NK-92 treated with Interleukin-12 subunit alpha and Interleukin-12 subunit beta, amount 100 ng/mL, for 24 hours (cell line): ENCODE data around the gene CHMP4A.

Experiments
- DNase-seq: peaks from one replicate; lab custom pipeline; 2025; lab: John Stamatoyannopoulos, UW

Gene CHMP4A

DNA sequence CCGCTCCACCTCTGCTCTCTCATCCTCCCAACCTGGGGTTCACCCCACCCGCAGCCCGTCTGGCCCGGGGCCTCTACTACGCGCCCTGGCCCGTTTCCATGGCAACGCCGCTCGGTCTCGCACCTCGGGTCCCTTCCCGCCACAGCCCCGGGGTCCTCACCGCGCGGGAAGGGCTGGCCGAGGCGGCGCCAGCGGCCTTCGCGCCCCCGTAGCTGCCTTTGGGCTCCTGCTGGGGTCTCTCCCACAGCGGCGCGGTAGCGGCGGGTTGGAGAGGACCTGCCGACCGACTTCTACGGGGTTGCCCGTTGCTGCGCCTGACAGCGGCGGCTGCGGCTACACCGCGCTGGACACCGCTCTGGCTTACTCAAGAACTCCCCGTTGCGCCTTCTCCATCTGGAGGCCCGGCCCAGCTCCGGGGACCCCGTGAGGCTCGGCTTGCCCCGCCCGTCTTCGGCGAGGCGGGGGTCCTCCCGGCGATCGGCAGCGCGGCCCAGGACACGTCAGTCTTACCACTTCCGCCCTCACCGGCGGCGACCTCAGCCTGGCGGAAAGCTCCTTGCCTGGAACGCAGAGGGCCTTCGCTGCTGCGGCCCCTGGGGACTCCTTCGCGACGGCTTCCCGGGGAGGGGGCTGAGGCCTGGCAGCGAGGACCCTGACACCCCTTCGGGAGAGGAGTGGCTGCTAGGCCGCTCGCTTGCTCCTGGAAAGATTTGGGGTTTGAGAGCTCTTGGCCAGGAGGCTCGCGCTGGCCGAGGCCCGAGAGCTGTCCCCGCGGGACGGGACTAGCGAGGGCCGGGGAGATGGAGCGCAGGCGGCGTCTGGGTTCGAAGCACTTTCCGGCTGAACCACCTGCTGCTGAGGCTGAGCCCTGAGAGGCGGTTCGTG lies 17.9 kb downstream of the CHMP4A start, which contains the start of gene TM9SF1:
Gene TM9SF1 (minus strand): TSS at position 256 of the 885 bp plus-strand sequence. CDS start 422 bp downstream, outside the sequence.
- peak; percentile 86 for DNase-seq

- no peak for DNase-seq
Measured at GRCh38 chr14:24194873-24195185, 18.5 kb downstream of the CHMP4A start.

DNA sequence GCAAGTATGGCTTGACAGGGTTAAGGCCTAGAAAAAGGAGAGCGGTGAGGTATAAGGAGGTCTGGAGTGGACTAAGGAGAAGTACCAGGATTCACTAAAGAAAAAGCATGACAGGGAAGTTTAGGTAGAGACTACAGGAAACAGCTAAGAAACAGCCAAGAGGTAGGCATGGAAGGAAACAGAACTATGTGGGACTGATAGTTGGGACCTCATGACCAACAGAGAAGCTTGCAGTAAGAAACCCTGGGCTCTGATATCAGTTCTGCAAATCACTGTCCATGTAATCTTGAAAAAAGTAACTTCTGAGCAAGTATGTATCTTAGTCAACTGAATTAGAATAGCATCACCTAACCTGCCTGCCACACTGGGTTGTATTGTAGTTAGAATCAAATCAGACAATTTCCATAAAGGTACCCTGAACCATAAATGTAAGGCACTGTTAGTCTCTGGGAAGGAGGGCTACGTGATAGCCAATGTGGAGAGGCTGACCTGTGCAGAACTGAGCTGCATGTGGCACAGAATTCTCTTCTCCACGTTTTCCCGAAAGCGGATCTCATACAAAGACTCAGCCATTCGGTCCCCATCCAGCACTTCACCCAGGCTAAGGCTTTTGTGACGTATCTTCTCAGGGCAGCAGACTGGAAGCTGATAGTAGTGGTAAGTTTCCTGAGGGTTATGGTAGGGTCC lies 19.0 kb downstream of the CHMP4A start:
- DNase-seq, result no peak

- DNase-seq, result no peak
Measured at GRCh38 chr14:24192933-24193332, 20.4 kb downstream of the CHMP4A start.

- DNase-seq, result no peak
Measured at GRCh38 chr14:24190416-24190815, 22.9 kb downstream of the CHMP4A start.

- DNase-seq, result no peak
Measured at GRCh38 chr14:24189460-24189859, 23.8 kb downstream of the CHMP4A start.

DNA sequence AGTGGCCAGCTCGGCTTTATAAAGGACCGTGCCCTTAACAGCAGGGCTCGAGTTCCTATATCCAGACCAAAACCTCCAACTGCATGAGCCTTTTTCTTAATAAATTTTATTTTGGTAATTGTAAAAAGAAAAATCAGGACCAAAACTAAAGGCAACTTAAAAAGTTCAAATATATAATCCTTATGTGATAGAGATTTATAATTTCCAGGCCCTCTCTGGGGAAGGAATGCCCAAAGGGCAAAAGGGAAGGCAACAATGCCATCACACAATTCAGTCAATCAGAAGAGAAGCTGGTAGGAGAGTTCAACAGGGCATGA lies 24.3 kb downstream of the CHMP4A start:
- no peak for DNase-seq

DNA sequence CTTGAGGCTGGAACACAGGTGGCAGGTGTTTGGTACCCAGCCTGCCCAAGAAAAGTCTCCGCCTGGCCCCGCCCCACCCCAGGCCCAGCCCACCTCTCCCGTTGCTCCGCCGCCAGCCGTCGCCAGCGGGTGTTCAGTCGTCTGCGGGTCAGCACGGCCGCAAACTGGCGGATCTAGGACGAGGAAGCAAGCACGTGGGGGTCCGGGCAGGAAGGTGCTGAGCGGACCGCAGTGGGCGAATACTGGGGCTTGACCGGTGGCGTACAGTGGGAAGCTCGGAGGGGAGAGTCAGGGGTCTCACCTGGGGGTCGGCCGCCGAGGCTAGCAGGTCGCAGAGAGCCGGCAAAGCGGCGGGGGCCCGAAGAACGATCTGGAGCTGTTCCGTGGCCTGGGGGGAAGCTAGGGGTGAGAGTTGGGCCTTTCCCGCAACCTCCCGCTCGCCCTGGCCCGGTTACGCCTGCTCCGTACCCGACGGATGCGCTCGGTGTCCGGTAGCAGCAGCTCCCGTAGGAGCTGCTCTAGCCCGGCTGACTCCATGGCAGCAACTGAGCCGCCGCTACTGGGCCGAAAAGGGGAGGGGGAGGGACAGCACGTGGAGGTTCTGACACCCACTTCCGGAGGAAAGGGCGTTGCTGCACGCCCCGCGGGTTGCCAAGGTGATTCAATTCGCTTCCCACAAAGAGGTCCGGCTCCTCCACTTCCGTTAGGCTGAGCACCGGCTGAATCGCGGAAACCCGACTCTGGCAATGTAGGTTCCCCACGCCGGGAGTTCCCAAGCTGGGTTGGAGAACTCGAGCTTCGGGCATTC lies 24.8 kb downstream of the CHMP4A start, which contains the start of gene IPO4:
Gene IPO4 (minus strand): TSS at position 566 of the 808 bp plus-strand sequence. CDS start 29 bp downstream, at position 537.
- DNase-seq, result peak; percentile 95

GRCh38 chr14:24187539-24187915 lies 25.8 kb downstream of the CHMP4A start:
- no peak for DNase-seq

GRCh38 chr14:24186831-24187538 lies 26.3 kb downstream of the CHMP4A start:
- DNase-seq, result no peak

- no peak for DNase-seq
Measured at GRCh38 chr14:24185741-24186140, 27.5 kb downstream of the CHMP4A start.

GRCh38 chr14:24185026-24185425 lies 28.3 kb downstream of the CHMP4A start:
- no peak for DNase-seq

GRCh38 chr14:24184104-24184970 lies 29.0 kb downstream of the CHMP4A start:
- DNase-seq, result no peak

DNA sequence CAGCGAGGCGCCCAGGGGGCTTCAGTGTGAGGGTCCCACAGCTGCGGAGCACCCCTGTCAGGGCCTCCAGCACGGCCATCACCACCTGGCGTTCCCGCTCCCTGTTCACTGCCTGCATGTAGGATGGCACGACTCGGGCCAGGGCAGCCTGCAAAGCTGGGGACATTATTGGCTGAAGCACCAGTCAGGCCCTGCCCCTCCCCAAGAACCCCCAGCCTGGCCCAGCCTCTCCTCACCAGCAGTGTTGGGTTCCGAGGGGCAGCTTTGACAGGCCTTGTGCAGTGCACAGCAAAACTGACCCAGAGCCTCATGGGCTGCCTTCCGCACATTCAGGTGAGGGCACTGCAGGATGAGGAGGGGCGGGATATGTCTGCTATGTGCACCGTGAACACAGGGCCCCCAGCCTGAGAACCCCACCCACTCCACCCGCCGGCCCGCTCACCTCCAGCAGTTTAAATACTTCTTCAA lies 30.2 kb downstream of the CHMP4A start:
- no peak for DNase-seq

DNA sequence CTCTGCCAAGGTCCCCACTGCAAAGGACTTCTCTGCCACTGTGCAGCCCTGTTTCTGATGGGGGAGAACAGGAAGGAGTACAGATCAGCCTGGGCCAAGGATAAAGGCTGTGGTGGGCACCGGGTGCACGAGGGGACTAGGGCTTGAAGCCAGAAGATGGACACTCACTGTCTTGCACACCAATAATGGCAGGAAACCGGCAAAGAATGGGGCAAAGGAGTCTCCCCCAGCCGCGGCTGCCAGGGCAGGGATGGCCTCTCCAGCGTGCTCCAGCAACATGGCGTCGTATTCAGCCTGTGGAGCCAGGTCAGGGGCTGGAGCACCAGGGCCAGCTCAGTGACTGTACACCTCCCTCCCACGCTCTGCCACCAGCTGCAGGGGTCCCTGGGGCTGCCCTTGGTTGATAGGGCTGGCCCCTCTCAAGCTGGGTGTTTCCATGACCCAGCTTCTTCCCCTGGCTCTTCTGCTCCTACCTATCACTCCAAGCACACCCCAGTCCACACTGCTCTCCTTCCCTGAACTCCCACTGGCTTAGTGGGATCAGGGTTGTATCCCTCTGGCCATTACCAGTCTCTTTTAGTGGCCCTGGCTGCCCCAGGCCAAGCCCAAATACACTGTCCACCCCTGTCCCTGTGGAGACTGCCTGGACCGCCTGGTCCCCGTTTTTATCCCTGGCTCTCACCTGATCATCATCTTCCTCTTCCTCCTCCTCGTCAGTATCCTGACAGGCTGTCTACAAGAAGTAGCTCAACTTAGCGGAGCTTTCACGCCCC lies 31.0 kb downstream of the CHMP4A start:
- DNase-seq, result no peak

GRCh38 chr14:24181371-24182077 lies 31.8 kb downstream of the CHMP4A start:
- no peak for DNase-seq

DNA sequence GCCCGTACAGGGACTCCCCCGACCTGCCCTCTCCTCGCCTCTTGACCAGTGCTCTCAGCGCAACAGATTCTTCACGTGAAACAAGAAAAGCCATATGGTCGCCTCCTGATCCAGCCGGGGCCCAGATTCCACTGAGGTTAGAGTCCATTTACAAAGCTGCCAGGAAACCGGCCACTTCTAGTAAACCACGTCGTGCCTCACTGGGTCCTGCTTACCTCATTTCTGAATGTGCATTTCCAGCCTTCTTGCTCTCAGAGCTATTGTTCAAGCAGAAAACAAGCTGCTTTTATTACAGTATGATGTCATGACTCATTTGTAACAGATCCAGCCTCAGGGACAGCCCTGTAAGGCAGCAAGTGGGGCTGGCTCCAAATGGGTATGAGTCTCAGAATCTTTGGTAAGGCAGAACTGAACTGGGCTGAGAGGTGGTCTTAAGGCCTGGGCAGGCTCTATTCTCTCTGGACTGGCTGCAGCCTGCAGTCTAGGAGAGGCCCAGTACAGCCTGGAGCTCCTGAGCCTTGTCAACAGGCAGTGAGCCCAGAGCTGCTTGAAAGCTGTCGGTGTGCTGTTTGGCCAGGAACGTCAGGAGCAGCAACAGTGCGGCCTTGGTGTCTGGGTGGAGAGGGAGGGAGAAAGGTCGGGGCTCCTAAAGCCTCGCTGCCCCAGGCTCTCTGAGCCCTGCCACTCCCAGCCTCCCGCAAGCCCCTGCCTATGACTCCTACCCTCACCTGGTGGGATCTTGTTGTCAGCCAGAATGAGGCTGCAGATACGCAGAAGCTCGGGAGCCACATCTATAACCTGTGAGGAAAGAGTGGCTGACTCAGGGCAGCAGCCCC lies 33.1 kb downstream of the CHMP4A start:
- DNase-seq, result no peak

GRCh38 chr14:24179294-24179960 lies 33.9 kb downstream of the CHMP4A start:
- no peak for DNase-seq
